22Rv1 (cell line): ENCODE measurements around the gene TTC7B.

Source experiments
- CTCF ChIP-seq: fragments of 450-650 bp; IDR thresholded peaks from 2 replicates; pipeline ENCODE4 v1.5.1; 2017; ENCODE audit warnings: mild to moderate bottlenecking
- ZFX ChIP-seq: fragments of 450-650 bp; IDR thresholded peaks from 2 replicates; pipeline ENCODE4 v1.6.1; 2017; ENCODE audit warnings: antibody characterized with exemption, borderline replicate concordance

GRCh38 chr14:90581745-90582144 is 234.5 kb downstream of the TTC7B start:
- TF ChIP-seq CTCF (no peak), ZFX (no peak)
